Type B pancreatic cell (in vitro differentiated cells): Measurements from ENCODE around the gene SASS6. TPM values are rescaled to one million over a fixed set of nuclear protein-coding genes. Genes with fewer than 3 reads are reported as not detected.

Source experiments
- DNase-seq: peaks from one replicate; pipeline ENCODE4 v3.0.0; 2021; ENCODE audit warnings: mixed read lengths; ENCODE audit not compliant: unreplicated experiment; ENCODE audit errors: extremely low spot score
- H3K27ac Mint-ChIP-seq: 2 replicates; pipeline ENCODE4 v1.8.0; 2021; ENCODE audit warnings: mild to moderate bottlenecking, mixed read lengths
- H3K27me3 Mint-ChIP-seq: 2 replicates; pipeline ENCODE4 v1.8.0; 2021; ENCODE audit warnings: mixed read lengths
- H3K36me3 Mint-ChIP-seq: 2 replicates; pipeline ENCODE4 v1.8.0; 2021; ENCODE audit warnings: mixed read lengths
- H3K4me1 Mint-ChIP-seq: one replicate; pipeline ENCODE4 v1.8.0; 2021; ENCODE audit warnings: mixed read lengths; ENCODE audit not compliant: unreplicated experiment
- H3K4me3 Mint-ChIP-seq: 2 replicates; pipeline ENCODE4 v1.8.0; 2021; ENCODE audit warnings: mild to moderate bottlenecking, mixed read lengths
- H3K9me3 Mint-ChIP-seq: 2 replicates; pipeline ENCODE4 v1.8.0; 2021; ENCODE audit warnings: mixed read lengths
- CTCF ChIP-seq: fragments of 200-600 bp; sonication (generic); conservative IDR thresholded peaks from 2 replicates; pipeline ENCODE4 v1.5.0; 2021; ENCODE audit warnings: antibody characterized with exemption, mild to moderate bottlenecking
- total RNA-seq: library from RNA; stranded (reverse); gene quantifications from 2 replicates; pipeline ENCODE4 v1.2.1, GENCODE V29; 2021; ENCODE audit warnings: low replicate concordance

The SASS6 gene
- total RNA-seq, 1 donor from 2014 or later, result 9.2 TPM

- Mint-ChIP-seq H3K36me3 (no peaks in the 10 kb centered on the region), H3K4me1 (peaks cover 32% of the 10 kb centered on the region), H3K27me3 (no peaks in the 10 kb centered on the region), H3K9me3 (no peaks in the 10 kb centered on the region), H3K27ac (peak overlapping the region; percentile 99), H3K4me3 (peak overlapping the region; percentile 99)
- no peak for TF ChIP-seq CTCF
- DNase-seq, result no peak
These were observed 95.7 kb downstream of the SASS6 start for GRCh38 chr1:100036718-100037655.

DNA sequence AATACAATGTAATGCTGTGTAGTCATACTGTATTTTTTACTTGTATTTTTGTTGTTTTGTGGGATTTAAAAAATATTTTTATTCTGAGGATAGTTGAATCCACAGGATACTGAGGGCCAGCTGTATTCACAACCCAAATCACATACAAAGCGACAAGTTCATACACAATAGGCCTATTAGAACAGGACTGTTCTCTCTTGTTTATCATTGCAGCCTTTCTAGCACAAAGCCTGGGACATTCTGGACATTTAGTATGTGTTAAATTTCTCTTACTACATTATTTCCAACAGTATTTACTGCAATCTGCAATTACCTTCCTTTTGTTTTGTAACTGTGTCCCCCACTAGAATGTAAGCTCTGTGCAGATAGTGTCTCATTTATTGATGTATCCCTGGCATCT, 97.5 kb downstream of the SASS6 start:
- peaks cover 26% of the 10 kb centered on the region for H3K4me1 Mint-ChIP-seq
- peak overlapping the region; percentile 79 for H3K4me3 Mint-ChIP-seq
- H3K27ac Mint-ChIP-seq, result peak overlapping the region; percentile 88
- no peaks in the 10 kb centered on the region for H3K36me3 Mint-ChIP-seq
- TF ChIP-seq CTCF, result no peak
- DNase-seq, result no peak
- H3K9me3 Mint-ChIP-seq, result no peaks in the 10 kb centered on the region
- no peaks in the 10 kb centered on the region for H3K27me3 Mint-ChIP-seq

DNA sequence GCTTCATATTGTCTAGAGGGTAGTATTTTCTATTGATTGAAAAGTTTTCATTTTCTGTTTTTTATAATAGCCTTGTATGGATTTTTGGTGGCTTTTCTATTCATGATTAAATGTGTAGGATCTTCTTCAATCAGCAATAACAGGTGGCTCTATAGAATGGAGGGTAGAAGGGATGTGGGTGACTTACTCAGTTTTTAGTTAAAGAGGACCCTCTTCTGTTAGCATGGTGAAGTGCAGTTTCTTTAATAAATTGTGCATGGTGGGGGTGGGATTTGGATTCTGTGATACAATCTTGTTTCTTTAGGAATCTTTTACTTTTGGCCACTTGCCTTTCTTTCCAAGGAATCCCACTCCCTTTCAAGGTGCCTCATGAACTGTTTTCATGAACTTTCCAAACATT, 98.3 kb downstream of the SASS6 start:
- Mint-ChIP-seq H3K36me3 (no peaks in the 10 kb centered on the region), H3K27me3 (no peaks in the 10 kb centered on the region), H3K4me3 (no peak overlapping the region), H3K4me1 (peaks cover 20% of the 10 kb centered on the region), H3K27ac (peak overlapping the region; percentile 88), H3K9me3 (no peaks in the 10 kb centered on the region)
- no peak for DNase-seq
- TF ChIP-seq CTCF, result peak; percentile 63

Other genes starting within 250 kb of the SASS6 start
- 26.7 and 45.0 TPM in 2 replicates for gene SLC35A3, start 162.9 kb downstream of the SASS6 start, total RNA-seq
- 13.9 and 25.1 TPM in 2 replicates for gene TRMT13, start 233 bp upstream of the SASS6 start, total RNA-seq
- gene LRRC39, start 45.3 kb upstream of the SASS6 start, total RNA-seq, result 0.40 and 0.63 TPM in 2 replicates
- gene DBT, start 116.9 kb upstream of the SASS6 start, total RNA-seq, result 21.4 and 22.6 TPM in 2 replicates
- 35.1 and 40.4 TPM in 2 replicates for gene RTCA, start 133.3 kb upstream of the SASS6 start, total RNA-seq
- 9.7 and 11.4 TPM in 2 replicates for gene CDC14A, start 219.6 kb upstream of the SASS6 start, total RNA-seq